ENCODE measurements around the gene CDC34. TPM values are rescaled to one million over a fixed set of nuclear protein-coding genes. Genes with fewer than 3 reads are reported as not detected.

The CDC34 gene
- total RNA-seq, 1 experiment from 2014 or later = 93.3 TPM

- H3K4me2 ChIP-seq = no peak overlapping the region
- no peaks in the 10 kb centered on the region for H3K9me3 ChIP-seq (ENCODE audit: insufficient read depth, low read depth)
- intact Hi-C loops (cut with micrococcal nuclease; ENCODE audit: unreplicated experiment) = no loop called here
- CTCF ChIA-PET = no interaction called here
- H3K27ac ChIP-seq = no peak overlapping the region
- H3K4me3 ChIP-seq = no peak overlapping the region
- POLR2A ChIA-PET (ENCODE audit: unreplicated experiment) = no interaction called here
- peaks cover 33% of the 10 kb centered on the region for H3K4me1 ChIP-seq (replicated peaks; ENCODE audit: insufficient read depth)
- no peaks in the 10 kb centered on the region for H3K27me3 ChIP-seq (ENCODE audit: insufficient read depth, low read depth)
- peaks cover 42% of the 10 kb centered on the region for H4K20me1 ChIP-seq (ENCODE audit: insufficient read depth)
- no peak overlapping the region for H2AFZ ChIP-seq
- H3F3A ChIP-seq (ENCODE audit: insufficient read depth, low read depth) = peaks cover 19% of the 10 kb centered on the region; the same call in 1 of the 2 replicates
- no peaks in the 10 kb centered on the region for H3K9me2 ChIP-seq (ENCODE audit: insufficient read depth)
- no peak for DNase-seq
- peaks cover 34% of the 10 kb centered on the region for H3K79me2 ChIP-seq (ENCODE audit: low read depth)
- peaks cover 10% of the 10 kb centered on the region; the same call in 1 of the 2 replicates for H3K36me3 ChIP-seq (ENCODE audit: low read depth)
- no peak for TF ChIP-seq EZH2 (IDR thresholded peaks at IDR 0.05; ENCODE audit: low read depth)
- no peak for TF ChIP-seq CTCF (conservative IDR thresholded peaks at IDR 0.05)
- no TSS peak for BruUV-seq (replicated peaks)
Observed at GRCh38 chr19:536881-537404, 5.4 kb downstream of the CDC34 start.

- Histone ChIP-seq H3K9me2 (ENCODE audit: insufficient read depth) (no peaks in the 10 kb centered on the region), H3K9me3 (ENCODE audit: insufficient read depth, low read depth) (no peaks in the 10 kb centered on the region), H2AFZ (no peak overlapping the region), H3K4me1 (replicated peaks; ENCODE audit: insufficient read depth) (peaks cover 23% of the 10 kb centered on the region), H4K20me1 (ENCODE audit: insufficient read depth) (peaks cover 33% of the 10 kb centered on the region), H3K4me2 (no peak overlapping the region), H3F3A (ENCODE audit: insufficient read depth, low read depth) (peaks cover 14% of the 10 kb centered on the region), H3K27me3 (ENCODE audit: insufficient read depth, low read depth) (no peaks in the 10 kb centered on the region), H3K27ac (no peak overlapping the region), H3K79me2 (ENCODE audit: low read depth) (peaks cover 15% of the 10 kb centered on the region), H3K36me3 (ENCODE audit: low read depth) (peaks cover 10% of the 10 kb centered on the region; the same call in 1 of the 2 replicates), H3K4me3 (no peak overlapping the region)
- CTCF ChIA-PET = interaction anchor here (0.6 kb wide), 1 partner anchor 28 kb away, joined by 7 read pairs; no protein-coding TSS in a partner anchor
- TF ChIP-seq EZH2 (IDR thresholded peaks at IDR 0.05; ENCODE audit: low read depth) = no peak
- no peak for TF ChIP-seq CTCF (conservative IDR thresholded peaks at IDR 0.05)
- intact Hi-C loops (cut with micrococcal nuclease; ENCODE audit: unreplicated experiment) = no loop called here
- no TSS peak for BruUV-seq (replicated peaks)
- no peak for DNase-seq
- POLR2A ChIA-PET (ENCODE audit: unreplicated experiment) = no interaction called here
Observed at GRCh38 chr19:538641-539428, 7.3 kb downstream of the CDC34 start.

- Histone ChIP-seq H3F3A (ENCODE audit: insufficient read depth, low read depth) (peaks cover 12% of the 10 kb centered on the region), H3K27ac (no peak overlapping the region), H3K9me2 (ENCODE audit: insufficient read depth) (no peaks in the 10 kb centered on the region), H4K20me1 (ENCODE audit: insufficient read depth) (peaks cover 30% of the 10 kb centered on the region), H3K4me3 (no peak overlapping the region), H3K79me2 (ENCODE audit: low read depth) (peaks cover 11% of the 10 kb centered on the region), H2AFZ (no peak overlapping the region), H3K4me2 (no peak overlapping the region), H3K9me3 (ENCODE audit: insufficient read depth, low read depth) (no peaks in the 10 kb centered on the region), H3K36me3 (ENCODE audit: low read depth) (peaks cover 10% of the 10 kb centered on the region; the same call in 1 of the 2 replicates), H3K4me1 (replicated peaks; ENCODE audit: insufficient read depth) (peaks cover 16% of the 10 kb centered on the region), H3K27me3 (ENCODE audit: insufficient read depth, low read depth) (no peaks in the 10 kb centered on the region)
- CTCF ChIA-PET = interaction anchor here (0.6 kb wide), 1 partner anchor 29 kb away, joined by 7 read pairs; no protein-coding TSS in a partner anchor
- no peak for DNase-seq
- intact Hi-C loops (cut with micrococcal nuclease; ENCODE audit: unreplicated experiment) = no loop called here
- POLR2A ChIA-PET (ENCODE audit: unreplicated experiment) = no interaction called here
- TF ChIP-seq CTCF (conservative IDR thresholded peaks at IDR 0.05) (no peak), EZH2 (IDR thresholded peaks at IDR 0.05; ENCODE audit: low read depth) (no peak)
- no TSS peak for BruUV-seq (replicated peaks)
Observed at GRCh38 chr19:539429-540030, 8.0 kb downstream of the CDC34 start.
